T-cell (primary cell): ENCODE results near the gene DCAF10. TPM values are rescaled to one million over a fixed set of nuclear protein-coding genes. Genes with fewer than 3 reads are reported as not detected.
"Not testable (repeated sequence)": the region's sequence is repeated elsewhere in the genome, so short reads cannot be mapped to it uniquely, and the experiment has no call there.

Source experiments
- ATAC-seq, 4 experiments: fragments of 200-7000 bp in 3 of 4; fragments of 150-1000 bp in 1 of 4; cut with Tn5 transposase; replicated peaks in 1 of 4; 1 replicate in 3 of 4; 2 replicates in 1 of 4; pipeline ENCODE4 v1.10.0; 2021; ENCODE audit warnings: moderate library complexity in 3 of 4, mild to moderate bottlenecking in 2 of 4, moderate number of reproducible peaks in 1 of 4
- CTCF ChIA-PET, 2 donors: fragments of 300-600 bp; sonication (Branson Sonifier 250); formaldehyde crosslinking; loops; one replicate each; lab custom pipeline; 2022; ENCODE audit warnings: antibody characterized with exemption in 2 of 2; lab: Charles Lee
- POLR2A ChIA-PET, 2 donors: fragments of 300-600 bp; sonication (Branson Sonifier 250); formaldehyde crosslinking; loops; one replicate each; lab custom pipeline; 2022; ENCODE audit warnings: antibody characterized with exemption in 2 of 2; lab: Charles Lee
- DNase-seq, 35 experiments: peaks; one replicate each; pipeline versions ENCODE4 v3.0.0 to v3.0.0-alpha.2; 2013 to 2023
- H3K27ac ChIP-seq: one replicate; pipeline ENCODE4 v1.5.1; 2013; ENCODE audit warnings: low read length
- H3K27me3 ChIP-seq, 2 experiments: replicated peaks in 1 of 2; 1 replicate in 1 of 2; 2 replicates in 1 of 2; pipeline versions ENCODE4 v1.6.1 to v1.7.0; 2013; ENCODE audit warnings: low read length in 1 of 2, mixed read lengths in 1 of 2; ENCODE audit not compliant: control insufficient read depth in 2 of 2, insufficient read depth in 2 of 2; ENCODE audit errors: extremely low read depth in 1 of 2
- H3K36me3 ChIP-seq, 2 donors: 1 replicate in 1 of 2; 2 replicates in 1 of 2; pipeline versions ENCODE4 v1.6.1 to v1.7.0; 2013; ENCODE audit warnings: low read length in 1 of 2; ENCODE audit not compliant: control insufficient read depth in 2 of 2, insufficient read depth in 1 of 2; ENCODE audit errors: extremely low read depth in 1 of 2
- H3K4me1 ChIP-seq, 2 experiments: 1 replicate in 1 of 2; 2 replicates in 1 of 2; pipeline versions ENCODE4 v1.6.1 to v1.7.0; 2013; ENCODE audit warnings: low read length in 2 of 2, mixed read lengths in 1 of 2; ENCODE audit not compliant: insufficient read depth in 2 of 2, control insufficient read depth in 1 of 2; ENCODE audit errors: extremely low read depth in 1 of 2
- H3K4me3 ChIP-seq, 2 donors: 1 replicate in 1 of 2; 2 replicates in 1 of 2; pipeline versions ENCODE4 v1.5.1 to v1.7.0; 2013; ENCODE audit warnings: mild to moderate bottlenecking in 2 of 2, low read length in 1 of 2, moderate library complexity in 1 of 2; ENCODE audit not compliant: control insufficient read depth in 1 of 2; ENCODE audit errors: extremely low read depth in 1 of 2
- H3K9me3 ChIP-seq: 2 replicates; pipeline ENCODE4 v1.7.0; 2013
- H3K27ac Mint-ChIP-seq, 2 donors: one replicate each; pipeline ENCODE4 v1.8.0; 2020 to 2021; ENCODE audit warnings: mild to moderate bottlenecking in 2 of 2, mixed read lengths in 2 of 2
- H3K27me3 Mint-ChIP-seq, 2 donors: one replicate each; pipeline ENCODE4 v1.8.0; 2021 to 2022; ENCODE audit warnings: mixed read lengths in 2 of 2
- H3K36me3 Mint-ChIP-seq: one replicate; pipeline ENCODE4 v1.8.0; 2021; ENCODE audit warnings: mixed read lengths
- H3K4me1 Mint-ChIP-seq, 3 donors: one replicate each; pipeline ENCODE4 v1.8.0; 2020 to 2022; ENCODE audit warnings: mixed read lengths in 3 of 3, mild to moderate bottlenecking in 1 of 3
- H3K4me3 Mint-ChIP-seq, 3 donors: one replicate each; pipeline ENCODE4 v1.8.0; 2020 to 2022; ENCODE audit warnings: mild to moderate bottlenecking in 3 of 3, mixed read lengths in 3 of 3, moderate library complexity in 3 of 3
- H3K9me3 Mint-ChIP-seq, 3 donors: one replicate each; pipeline ENCODE4 v1.8.0; 2020 to 2022; ENCODE audit warnings: mixed read lengths in 3 of 3
- WGBS: methylation state at CpG from one replicate; pipeline ENCODE4 v1.1.5; 2013; ENCODE audit warnings: missing lambda C conversion rate; ENCODE audit not compliant: insufficient coverage; 5-methylcytosine and 5-hydroxymethylcytosine counted together
- total RNA-seq, 35 experiments: library from RNA in 6 of 35; stranded (reverse) in 6 of 35; fragments of 120-200 nt in 1 of 35; gene quantifications; one replicate each; pipeline versions ENCODE4 v1.2.1 to v1.2.4 and lab custom pipeline; 2013 to 2026

DCAF10 gene
- total RNA-seq, 5 donors from 2014 or later (not counting 1 experiment from before 2014, with no cell fraction given) = 18.4 to 20.9 (median 19.2) TPM

GRCh38 chr9:37753489-37754190 lies 47.0 kb upstream of the DCAF10 start, which contains the start of gene TRMT10B:
Gene TRMT10B (plus strand): TSS chr9:37753805. CDS start chr9:37761932, 8,127 bp downstream.
- peaks cover 10 to 21% of the 10 kb centered on the region in 2 experiments for H3K4me1 ChIP-seq
- H3K27me3 ChIP-seq = no peaks in the 10 kb centered on the region
- Mint-ChIP-seq H3K27ac (peak within 1 kb of the TSS; percentile 89 to 90), H3K27me3 (no peaks in the 10 kb centered on the region), H3K4me3 (peak within 1 kb of the TSS; percentile 95 to 97 (median 96)), H3K4me1 (peaks cover 34 to 45% (median 43%) of the 10 kb centered on the region in 3 donors), H3K9me3 (no peaks in the 10 kb centered on the region), H3K36me3 (no peaks in the 10 kb centered on the region)
- WGBS = 0% methylated on average over 25 of the region's 40 CpGs
- ChIA-PET CTCF (interaction anchor here in 1 of 2 donors (0.7 kb wide), 2 partner anchors 28 to 37 kb away, joined by 5 to 6 read pairs; no protein-coding TSS in a partner anchor), POLR2A (interaction anchor here in 1 of 2 donors (0.6 kb wide), 1 partner anchor 11 kb away, joined by 3 read pairs; no protein-coding TSS in a partner anchor)
- H3K36me3 ChIP-seq = peaks cover 0 to 4% of the 10 kb centered on the region in 2 donors
- H3K9me3 ChIP-seq = no peaks in the 10 kb centered on the region
- H3K4me3 ChIP-seq = peak within 1 kb of the TSS; percentile 77 to 97
- DNase-seq (peak; percentile 37 to 82 (median 62)), ATAC-seq (peak; percentile 94 to 96 (median 95))
- peak within 1 kb of the TSS; percentile 71 for H3K27ac ChIP-seq

- H3K36me3 ChIP-seq = peaks cover 0 to 10% of the 10 kb centered on the region in 2 donors
- Mint-ChIP-seq H3K27ac (no peak overlapping the region), H3K9me3 (no peaks in the 10 kb centered on the region), H3K27me3 (no peaks in the 10 kb centered on the region), H3K36me3 (peaks cover 10% of the 10 kb centered on the region), H3K4me1 (peaks cover 33 to 40% (median 38%) of the 10 kb centered on the region in 3 donors), H3K4me3 (no peak overlapping the region)
- ChIA-PET CTCF (interaction anchor here in 1 of 2 donors (0.7 kb wide), 1 partner anchor 136 kb away, joined by 4 read pairs; no protein-coding TSS in a partner anchor), POLR2A (no interaction called here)
- no peak for ATAC-seq
- peaks cover 10 to 12% of the 10 kb centered on the region in 2 experiments for H3K4me1 ChIP-seq
- 100% methylated on average over 2 of the region's 3 CpGs for WGBS
- H3K27ac ChIP-seq = no peak overlapping the region
- no peak overlapping the region for H3K4me3 ChIP-seq
- H3K27me3 ChIP-seq = no peaks in the 10 kb centered on the region
- DNase-seq = no peak
- no peaks in the 10 kb centered on the region for H3K9me3 ChIP-seq
Measured at GRCh38 chr9:37758747-37759146, 41.9 kb upstream of the DCAF10 start.

GRCh38 chr9:37760416-37761161 lies 40.0 kb upstream of the DCAF10 start:
- Mint-ChIP-seq H3K9me3 (no peaks in the 10 kb centered on the region), H3K4me3 (no peak overlapping the region), H3K4me1 (peaks cover 18 to 24% (median 21%) of the 10 kb centered on the region in 3 donors), H3K27ac (peak overlapping the region in 1 of 2 donors; percentile 3), H3K36me3 (peaks cover 25% of the 10 kb centered on the region), H3K27me3 (no peaks in the 10 kb centered on the region)
- Histone ChIP-seq H3K27ac (no peak overlapping the region), H3K4me3 (no peak overlapping the region), H3K36me3 (peaks cover 0 to 10% of the 10 kb centered on the region in 2 donors), H3K4me1 (no peaks in the 10 kb centered on the region), H3K27me3 (no peaks in the 10 kb centered on the region), H3K9me3 (no peaks in the 10 kb centered on the region)
- WGBS = 100% methylated on average over 1 of the region's 7 CpGs
- ChIA-PET CTCF (no interaction called here), POLR2A (interaction anchor here in 1 of 2 donors (0.9 kb wide), 1 partner anchor 58 kb away, joined by 4 read pairs; no protein-coding TSS in a partner anchor)
- ATAC-seq (no peak), DNase-seq (no peak)

GRCh38 chr9:37761511-37761910 lies 39.1 kb upstream of the DCAF10 start:
- Histone ChIP-seq H3K27me3 (no peaks in the 10 kb centered on the region), H3K4me3 (no peak overlapping the region), H3K4me1 (no peaks in the 10 kb centered on the region), H3K9me3 (no peaks in the 10 kb centered on the region), H3K36me3 (peaks cover 0 to 10% of the 10 kb centered on the region in 2 donors), H3K27ac (no peak overlapping the region)
- Mint-ChIP-seq H3K27me3 (no peaks in the 10 kb centered on the region), H3K27ac (no peak overlapping the region), H3K4me1 (peaks cover 12 to 19% (median 14%) of the 10 kb centered on the region in 3 donors), H3K4me3 (no peak overlapping the region), H3K9me3 (no peaks in the 10 kb centered on the region), H3K36me3 (peaks cover 30% of the 10 kb centered on the region)
- ChIA-PET CTCF (no interaction called here), POLR2A (no interaction called here)
- ATAC-seq (no peak), DNase-seq (no peak)
- WGBS = 90% methylated on average over 1 of the region's 3 CpGs

- H3K4me3 ChIP-seq, H3K27ac Mint-ChIP-seq, CTCF ChIA-PET, POLR2A ChIA-PET, H3K4me3 Mint-ChIP-seq, DNase-seq, H3K9me3 Mint-ChIP-seq, H3K27me3 ChIP-seq, H3K27me3 Mint-ChIP-seq, H3K4me1 ChIP-seq, H3K27ac ChIP-seq, ATAC-seq, H3K9me3 ChIP-seq: not testable (repeated sequence)
- WGBS = no CpG with 5 or more reads among the region's 6 CpGs
- Mint-ChIP-seq H3K36me3 (peaks cover 53% of the 10 kb centered on the region), H3K4me1 (peaks cover 6 to 10% (median 10%) of the 10 kb centered on the region in 3 donors)
- peaks cover 0 to 22% of the 10 kb centered on the region in 2 donors for H3K36me3 ChIP-seq
Measured at GRCh38 chr9:37765263-37765662, 35.3 kb upstream of the DCAF10 start.

GRCh38 chr9:37769306-37769705 lies 31.3 kb upstream of the DCAF10 start:
- Histone ChIP-seq H3K4me3 (no peak overlapping the region), H3K36me3 (peaks cover 5 to 38% of the 10 kb centered on the region in 2 donors), H3K27ac (no peak overlapping the region), H3K9me3 (no peaks in the 10 kb centered on the region), H3K27me3 (no peaks in the 10 kb centered on the region), H3K4me1 (no peaks in the 10 kb centered on the region)
- CTCF ChIA-PET = interaction anchor here in 1 of 2 donors (0.7 kb wide), 1 partner anchor 22 kb away, joined by 3 read pairs; no protein-coding TSS in a partner anchor
- no peak overlapping the region for H3K4me3 Mint-ChIP-seq
- H3K4me1 Mint-ChIP-seq = peaks cover 4 to 9% (median 6%) of the 10 kb centered on the region in 3 donors
- WGBS = 100% methylated on average over 2 of the region's 5 CpGs
- H3K27me3 Mint-ChIP-seq = no peaks in the 10 kb centered on the region
- POLR2A ChIA-PET = no interaction called here
- peaks cover 54% of the 10 kb centered on the region for H3K36me3 Mint-ChIP-seq
- H3K27ac Mint-ChIP-seq = no peak overlapping the region
- DNase-seq (no peak), ATAC-seq (no peak)
- no peaks in the 10 kb centered on the region for H3K9me3 Mint-ChIP-seq
